ENCODE results near the gene NUDT14.

The NUDT14 gene

DNA sequence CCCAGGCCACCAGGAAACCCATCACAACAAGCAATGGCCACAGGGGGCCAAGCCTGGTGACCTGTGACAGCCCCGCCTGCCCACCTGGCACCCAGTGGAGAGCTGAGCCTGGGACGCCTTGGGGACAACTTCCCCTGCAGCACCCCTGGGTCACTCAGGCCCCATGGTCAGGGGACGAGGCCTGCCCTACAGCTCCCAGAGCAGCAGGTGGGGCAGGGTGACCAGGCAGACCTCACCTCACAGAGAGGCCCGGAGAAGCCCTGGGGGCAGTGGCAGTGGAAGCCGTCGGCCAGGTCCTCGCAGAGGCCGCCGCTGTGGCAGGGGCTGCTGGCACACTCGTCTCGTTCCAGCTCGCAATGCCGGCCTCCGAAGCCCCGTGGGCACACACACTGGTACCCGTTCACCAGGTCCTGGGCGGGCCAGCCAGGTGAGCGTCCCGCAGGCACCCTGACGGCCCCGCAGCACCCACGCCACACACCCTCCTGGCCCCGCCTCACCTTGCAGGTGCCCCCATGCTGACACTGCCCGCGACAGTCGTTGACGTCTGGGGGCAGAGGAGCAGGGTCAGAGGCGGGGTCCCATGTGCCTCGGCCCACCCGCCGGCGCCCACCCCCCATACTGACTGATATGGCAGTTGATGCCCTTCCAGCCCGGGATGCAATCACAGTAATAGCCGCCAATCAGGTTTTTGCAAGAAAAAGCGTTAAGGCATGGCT, 30.6 kb downstream of the NUDT14 start:
- Histone ChIP-seq H3K9me3 (ENCODE audit: control insufficient read depth, low read length) (no peaks in the 10 kb centered on the region), H3K9ac (ENCODE audit: low read length) (no peak overlapping the region), H3K4me1 (ENCODE audit: control insufficient read depth, insufficient read depth, low read length) (no peaks in the 10 kb centered on the region), H3K4me3 (ENCODE audit: low read length) (no peak overlapping the region), H3K36me3 (ENCODE audit: control insufficient read depth, insufficient read depth, low read length) (no peaks in the 10 kb centered on the region), H3K27me3 (ENCODE audit: control insufficient read depth, insufficient read depth, low read length) (no peaks in the 10 kb centered on the region)

- no peaks in the 10 kb centered on the region for H3K9me3 ChIP-seq (ENCODE audit: control insufficient read depth, low read length)
Observed at GRCh38 chr14:105150026-105150367, 31.1 kb downstream of the NUDT14 start.

GRCh38 chr14:105149146-105149781, 31.8 kb downstream of the NUDT14 start:
- H3K4me3 ChIP-seq (ENCODE audit: low read length) = no peak overlapping the region
- no peak overlapping the region for H3K9ac ChIP-seq (ENCODE audit: low read length)
- no peaks in the 10 kb centered on the region for H3K9me3 ChIP-seq (ENCODE audit: control insufficient read depth, low read length)
- H3K36me3 ChIP-seq (ENCODE audit: control insufficient read depth, insufficient read depth, low read length) = no peaks in the 10 kb centered on the region
- no peaks in the 10 kb centered on the region for H3K27me3 ChIP-seq (ENCODE audit: control insufficient read depth, insufficient read depth, low read length)
- no peaks in the 10 kb centered on the region for H3K4me1 ChIP-seq (ENCODE audit: control insufficient read depth, insufficient read depth, low read length)

More at GRCh38 chr14:105150026-105150367, 31.1 kb downstream of the NUDT14 start:
- Histone ChIP-seq H3K9ac (ENCODE audit: low read length) (no peak overlapping the region), H3K27me3 (ENCODE audit: control insufficient read depth, insufficient read depth, low read length) (no peaks in the 10 kb centered on the region), H3K36me3 (ENCODE audit: control insufficient read depth, insufficient read depth, low read length) (no peaks in the 10 kb centered on the region), H3K4me3 (ENCODE audit: low read length) (no peak overlapping the region), H3K4me1 (ENCODE audit: control insufficient read depth, insufficient read depth, low read length) (no peaks in the 10 kb centered on the region)

- Histone ChIP-seq H3K36me3 (ENCODE audit: control insufficient read depth, insufficient read depth, low read length) (no peaks in the 10 kb centered on the region), H3K27me3 (ENCODE audit: control insufficient read depth, insufficient read depth, low read length) (no peaks in the 10 kb centered on the region), H3K4me1 (ENCODE audit: control insufficient read depth, insufficient read depth, low read length) (no peaks in the 10 kb centered on the region)
Observed at GRCh38 chr14:105148604-105149145, 32.4 kb downstream of the NUDT14 start.

GRCh38 chr14:105147671-105148603, 33.2 kb downstream of the NUDT14 start:
- H3K9ac ChIP-seq (ENCODE audit: low read length) = no peak overlapping the region
- no peak overlapping the region for H3K4me3 ChIP-seq (ENCODE audit: low read length)
- no peaks in the 10 kb centered on the region for H3K27me3 ChIP-seq (ENCODE audit: control insufficient read depth, insufficient read depth, low read length)
- no peaks in the 10 kb centered on the region for H3K4me1 ChIP-seq (ENCODE audit: control insufficient read depth, insufficient read depth, low read length)
- no peaks in the 10 kb centered on the region for H3K9me3 ChIP-seq (ENCODE audit: control insufficient read depth, low read length)
- H3K36me3 ChIP-seq (ENCODE audit: control insufficient read depth, insufficient read depth, low read length) = no peaks in the 10 kb centered on the region

More at GRCh38 chr14:105148604-105149145, 32.4 kb downstream of the NUDT14 start:
- Histone ChIP-seq H3K9ac (ENCODE audit: low read length) (no peak overlapping the region), H3K9me3 (ENCODE audit: control insufficient read depth, low read length) (no peaks in the 10 kb centered on the region), H3K4me3 (ENCODE audit: low read length) (no peak overlapping the region)

GRCh38 chr14:105146976-105147635, 34.0 kb downstream of the NUDT14 start:
- Histone ChIP-seq H3K27me3 (ENCODE audit: control insufficient read depth, insufficient read depth, low read length) (no peaks in the 10 kb centered on the region), H3K9me3 (ENCODE audit: control insufficient read depth, low read length) (no peaks in the 10 kb centered on the region), H3K4me1 (ENCODE audit: control insufficient read depth, insufficient read depth, low read length) (no peaks in the 10 kb centered on the region)

DNA sequence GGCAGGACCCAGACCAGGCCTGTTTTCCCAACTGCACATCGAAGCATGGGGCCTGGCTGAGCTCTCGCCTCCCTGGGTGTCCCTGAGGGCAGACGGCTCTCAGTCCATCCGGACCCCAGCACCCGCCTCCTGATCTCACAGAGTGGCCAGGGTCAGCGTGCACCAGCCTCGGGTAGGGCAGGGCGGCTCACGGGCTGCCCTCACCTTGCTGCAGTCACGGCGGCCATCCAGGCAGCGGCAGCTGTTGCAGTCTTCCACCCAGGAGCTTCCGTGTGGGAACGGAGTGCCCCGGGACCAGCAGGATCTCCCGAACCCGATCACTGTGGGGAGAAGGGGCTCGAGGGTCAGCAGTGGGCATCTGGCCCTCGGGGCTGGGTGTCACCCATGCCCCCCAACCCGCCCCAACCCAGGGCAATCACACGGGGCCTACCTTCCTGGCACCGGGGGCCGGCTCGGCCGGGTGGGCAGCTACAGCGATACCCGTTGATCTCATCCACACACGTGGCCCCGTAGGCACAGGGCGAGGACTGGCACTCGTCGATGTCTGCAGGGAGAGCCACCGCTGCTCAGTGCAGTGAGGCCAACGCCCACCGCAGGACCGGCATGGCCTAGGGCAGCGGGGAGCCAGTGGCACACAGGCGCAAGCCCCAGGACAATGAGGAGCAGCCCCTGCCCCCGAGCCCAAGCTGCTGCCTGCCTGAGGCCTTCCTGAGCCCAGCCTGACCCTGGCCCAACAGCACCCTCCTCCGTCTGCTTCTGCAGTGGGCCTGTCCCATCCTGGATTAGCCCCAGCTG, 34.7 kb downstream of the NUDT14 start:
- Histone ChIP-seq H3K4me1 (ENCODE audit: control insufficient read depth, insufficient read depth, low read length) (no peaks in the 10 kb centered on the region), H3K4me3 (ENCODE audit: low read length) (no peak overlapping the region), H3K27me3 (ENCODE audit: control insufficient read depth, insufficient read depth, low read length) (no peaks in the 10 kb centered on the region), H3K36me3 (ENCODE audit: control insufficient read depth, insufficient read depth, low read length) (no peaks in the 10 kb centered on the region), H3K9me3 (ENCODE audit: control insufficient read depth, low read length) (no peaks in the 10 kb centered on the region), H3K9ac (ENCODE audit: low read length) (no peak overlapping the region)

More at GRCh38 chr14:105146976-105147635, 34.0 kb downstream of the NUDT14 start:
- H3K9ac ChIP-seq (ENCODE audit: low read length) = no peak overlapping the region
- H3K36me3 ChIP-seq (ENCODE audit: control insufficient read depth, insufficient read depth, low read length) = no peaks in the 10 kb centered on the region
- H3K4me3 ChIP-seq (ENCODE audit: low read length) = no peak overlapping the region

DNA sequence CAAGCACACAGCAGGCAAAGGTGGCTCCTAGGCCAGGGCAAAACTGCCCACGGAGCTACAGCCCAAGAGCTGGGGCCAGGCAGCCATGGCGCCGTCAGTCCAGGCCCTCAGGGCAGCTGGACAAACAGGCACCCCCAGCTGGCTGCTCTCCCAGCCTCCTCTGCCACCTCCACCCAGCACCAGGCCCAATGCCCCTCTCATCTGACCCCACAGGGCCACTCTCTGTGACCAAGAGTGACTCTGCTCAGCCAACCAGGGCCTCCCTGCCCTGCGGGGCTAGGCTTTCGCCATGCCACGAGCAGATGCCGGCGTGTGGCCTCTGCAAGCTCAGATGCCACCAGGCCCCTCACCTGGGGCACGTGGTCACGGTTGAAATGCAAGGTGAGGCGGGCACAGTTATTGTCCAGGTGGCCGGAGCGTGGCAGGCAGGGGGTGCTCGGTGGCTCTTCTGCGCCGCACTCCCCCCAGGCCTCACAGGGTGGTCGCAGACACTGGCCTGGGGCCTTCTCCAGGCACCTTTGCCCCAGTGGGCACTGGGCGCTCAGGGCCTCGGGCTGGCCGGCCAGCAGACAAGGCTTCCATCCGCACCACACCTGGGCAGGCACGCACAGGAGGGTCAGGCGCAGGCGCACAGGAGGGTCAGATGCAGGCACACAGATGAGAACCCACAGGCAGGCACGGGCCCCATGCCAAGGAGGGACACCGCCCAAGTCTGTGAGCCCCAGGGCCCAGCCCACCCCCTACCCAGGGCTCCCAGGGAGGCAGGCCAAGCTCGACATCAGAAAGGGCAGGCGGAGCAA, 35.5 kb downstream of the NUDT14 start:
- Histone ChIP-seq H3K9ac (ENCODE audit: low read length) (no peak overlapping the region), H3K36me3 (ENCODE audit: control insufficient read depth, insufficient read depth, low read length) (no peaks in the 10 kb centered on the region), H3K27me3 (ENCODE audit: control insufficient read depth, insufficient read depth, low read length) (no peaks in the 10 kb centered on the region), H3K4me3 (ENCODE audit: low read length) (no peak overlapping the region), H3K4me1 (ENCODE audit: control insufficient read depth, insufficient read depth, low read length) (no peaks in the 10 kb centered on the region), H3K9me3 (ENCODE audit: control insufficient read depth, low read length) (no peaks in the 10 kb centered on the region)

DNA sequence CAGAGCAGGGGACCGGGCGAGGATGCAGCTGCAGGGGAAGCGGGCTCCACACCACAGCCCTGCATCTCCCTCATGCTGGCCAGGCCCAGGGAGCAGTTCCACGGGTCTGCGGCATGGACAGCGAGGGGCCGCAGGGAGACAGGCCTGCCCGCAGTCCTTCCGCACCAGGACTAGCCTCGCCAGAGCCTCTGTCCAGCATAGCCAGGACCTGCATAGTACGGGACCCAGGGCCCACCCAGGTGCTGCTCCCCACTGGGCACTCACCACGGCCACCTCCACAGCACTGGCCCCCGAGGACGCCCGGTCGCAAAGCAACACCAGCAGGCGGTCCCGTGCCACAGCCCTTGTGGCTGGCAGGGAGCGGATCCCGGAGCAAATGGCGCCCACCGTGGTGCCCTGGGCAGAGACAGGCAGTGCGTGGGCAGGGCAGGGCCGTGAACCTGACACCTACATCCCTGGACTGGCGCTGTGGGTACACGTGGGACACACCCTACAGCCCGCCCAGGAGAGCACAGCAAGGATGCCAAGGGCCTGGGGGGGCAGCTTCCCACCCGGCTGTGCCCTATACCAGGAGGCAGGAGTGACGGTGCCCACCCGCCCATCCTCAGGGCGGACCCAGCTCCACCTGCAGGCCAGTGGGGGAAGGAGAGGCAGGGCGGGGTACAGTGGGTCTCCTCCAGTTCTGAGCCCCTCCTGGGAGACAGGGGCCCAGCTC, 36.3 kb downstream of the NUDT14 start:
- no peaks in the 10 kb centered on the region for H3K27me3 ChIP-seq (ENCODE audit: control insufficient read depth, insufficient read depth, low read length)
- H3K4me1 ChIP-seq (ENCODE audit: control insufficient read depth, insufficient read depth, low read length) = no peaks in the 10 kb centered on the region
- no peak overlapping the region for H3K4me3 ChIP-seq (ENCODE audit: low read length)
- no peak overlapping the region for H3K9ac ChIP-seq (ENCODE audit: low read length)
- H3K36me3 ChIP-seq (ENCODE audit: control insufficient read depth, insufficient read depth, low read length) = no peaks in the 10 kb centered on the region
- no peaks in the 10 kb centered on the region for H3K9me3 ChIP-seq (ENCODE audit: control insufficient read depth, low read length)

DNA sequence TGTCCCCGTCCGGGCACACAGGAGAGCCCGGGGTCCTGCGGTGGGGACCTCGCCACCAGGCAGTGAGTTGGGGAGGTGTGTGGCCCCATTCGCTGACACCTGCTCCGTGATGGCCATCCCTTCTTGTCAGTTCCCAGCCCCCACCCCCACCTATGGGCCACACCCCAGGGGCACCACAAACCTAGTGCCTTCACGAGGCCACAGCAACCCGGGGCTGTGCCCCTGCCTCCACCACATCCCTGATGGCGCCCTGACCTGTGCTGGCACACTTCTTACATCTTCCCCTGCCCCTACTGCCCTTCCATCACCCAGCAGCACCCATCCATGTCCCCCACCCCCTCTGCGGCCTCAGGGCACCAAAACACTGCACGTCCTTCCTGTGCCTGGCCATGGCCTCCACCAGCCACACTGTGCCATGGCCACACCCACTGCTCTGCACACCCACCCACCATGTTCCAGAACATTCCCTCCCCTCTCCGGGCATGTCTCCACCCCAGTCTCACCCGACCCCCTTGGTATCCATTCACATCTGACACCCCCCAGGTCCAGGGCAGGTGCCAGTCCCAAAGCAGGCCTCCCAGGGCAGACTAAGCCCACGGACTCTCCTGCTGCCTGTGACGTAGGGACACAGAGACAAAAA, 37.0 kb downstream of the NUDT14 start:
- no peaks in the 10 kb centered on the region for H3K36me3 ChIP-seq (ENCODE audit: control insufficient read depth, insufficient read depth, low read length)
- H3K27me3 ChIP-seq (ENCODE audit: control insufficient read depth, insufficient read depth, low read length) = no peaks in the 10 kb centered on the region
- no peak overlapping the region for H3K9ac ChIP-seq (ENCODE audit: low read length)
- no peaks in the 10 kb centered on the region for H3K9me3 ChIP-seq (ENCODE audit: control insufficient read depth, low read length)
- H3K4me3 ChIP-seq (ENCODE audit: low read length) = no peak overlapping the region
- H3K4me1 ChIP-seq (ENCODE audit: control insufficient read depth, insufficient read depth, low read length) = no peaks in the 10 kb centered on the region
